HG02798 (cell line): Measurements from ENCODE around the gene CD300A.
A peak's percentile ranks its signal among the peaks of the same experiment; 100 is the strongest.

Experiments
- ATAC-seq: cut with Tn5 transposase; IDR thresholded peaks from one replicate; pipeline ENCODE4 v1.9.1; 2021; ENCODE audit warnings: mild to moderate bottlenecking; ENCODE audit not compliant: unreplicated experiment, poor library complexity

Gene CD300A

DNA sequence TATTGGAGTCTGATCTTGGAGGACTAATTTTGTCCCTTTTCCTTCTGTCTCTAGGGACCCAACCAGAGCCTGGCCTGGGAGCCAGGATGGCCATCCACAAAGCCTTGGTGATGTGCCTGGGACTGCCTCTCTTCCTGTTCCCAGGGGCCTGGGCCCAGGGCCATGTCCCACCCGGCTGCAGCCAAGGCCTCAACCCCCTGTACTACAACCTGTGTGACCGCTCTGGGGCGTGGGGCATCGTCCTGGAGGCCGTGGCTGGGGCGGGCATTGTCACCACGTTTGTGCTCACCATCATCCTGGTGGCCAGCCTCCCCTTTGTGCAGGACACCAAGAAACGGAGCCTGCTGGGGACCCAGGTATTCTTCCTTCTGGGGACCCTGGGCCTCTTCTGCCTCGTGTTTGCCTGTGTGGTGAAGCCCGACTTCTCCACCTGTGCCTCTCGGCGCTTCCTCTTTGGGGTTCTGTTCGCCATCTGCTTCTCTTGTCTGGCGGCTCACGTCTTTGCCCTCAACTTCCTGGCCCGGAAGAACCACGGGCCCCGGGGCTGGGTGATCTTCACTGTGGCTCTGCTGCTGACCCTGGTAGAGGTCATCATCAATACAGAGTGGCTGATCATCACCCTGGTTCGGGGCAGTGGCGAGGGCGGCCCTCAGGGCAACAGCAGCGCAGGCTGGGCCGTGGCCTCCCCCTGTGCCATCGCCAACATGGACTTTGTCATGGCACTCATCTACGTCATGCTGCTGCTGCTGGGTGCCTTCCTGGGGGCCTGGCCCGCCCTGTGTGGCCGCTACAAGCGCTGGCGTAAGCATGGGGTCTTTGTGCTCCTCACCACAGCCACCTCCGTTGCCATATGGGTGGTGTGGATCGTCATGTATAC, 26.5 kb upstream of the CD300A start:
- no peak for ATAC-seq

DNA sequence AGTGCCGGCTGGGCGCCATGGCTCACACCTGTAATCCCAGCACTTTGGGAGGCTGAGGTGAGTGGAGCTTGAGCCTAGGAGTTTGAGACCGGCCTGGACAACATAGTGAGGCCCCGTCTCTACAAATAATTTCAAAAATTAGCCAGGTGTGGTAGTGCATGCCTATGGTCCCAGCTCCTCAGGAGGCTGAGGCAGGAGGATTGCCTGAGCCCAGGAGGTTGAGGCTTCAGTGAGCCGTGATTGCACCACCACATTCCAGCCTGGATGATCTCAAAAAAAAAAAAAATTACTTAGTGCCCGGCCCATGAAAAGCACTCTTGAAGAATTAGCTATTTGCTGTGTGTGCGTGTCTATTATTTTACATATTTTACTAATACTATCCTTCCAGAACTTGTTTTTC, 24.9 kb upstream of the CD300A start:
- no peak for ATAC-seq

DNA sequence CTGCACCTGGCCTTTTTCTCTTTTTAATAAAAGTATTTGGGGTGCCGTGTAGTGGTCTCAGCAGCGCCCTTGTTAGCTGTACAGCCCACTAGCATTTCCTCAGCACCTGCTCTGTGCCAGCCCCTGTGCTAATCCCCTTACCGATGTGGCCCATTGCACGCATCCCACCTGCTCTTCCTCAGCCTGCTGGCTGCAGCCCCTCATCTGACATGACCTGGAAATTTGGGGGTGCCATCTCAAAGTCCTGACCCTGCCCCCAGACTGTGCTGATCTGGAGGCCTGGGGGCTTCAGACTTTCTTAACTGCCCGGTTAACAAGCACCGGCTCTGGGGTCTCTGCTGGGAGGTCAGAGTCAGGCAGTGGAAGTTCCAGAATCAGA, 24.2 kb upstream of the CD300A start:
- ATAC-seq = no peak

GRCh38 chr17:74442670-74443515, 23.5 kb upstream of the CD300A start:
- peak; percentile 61 for ATAC-seq

DNA sequence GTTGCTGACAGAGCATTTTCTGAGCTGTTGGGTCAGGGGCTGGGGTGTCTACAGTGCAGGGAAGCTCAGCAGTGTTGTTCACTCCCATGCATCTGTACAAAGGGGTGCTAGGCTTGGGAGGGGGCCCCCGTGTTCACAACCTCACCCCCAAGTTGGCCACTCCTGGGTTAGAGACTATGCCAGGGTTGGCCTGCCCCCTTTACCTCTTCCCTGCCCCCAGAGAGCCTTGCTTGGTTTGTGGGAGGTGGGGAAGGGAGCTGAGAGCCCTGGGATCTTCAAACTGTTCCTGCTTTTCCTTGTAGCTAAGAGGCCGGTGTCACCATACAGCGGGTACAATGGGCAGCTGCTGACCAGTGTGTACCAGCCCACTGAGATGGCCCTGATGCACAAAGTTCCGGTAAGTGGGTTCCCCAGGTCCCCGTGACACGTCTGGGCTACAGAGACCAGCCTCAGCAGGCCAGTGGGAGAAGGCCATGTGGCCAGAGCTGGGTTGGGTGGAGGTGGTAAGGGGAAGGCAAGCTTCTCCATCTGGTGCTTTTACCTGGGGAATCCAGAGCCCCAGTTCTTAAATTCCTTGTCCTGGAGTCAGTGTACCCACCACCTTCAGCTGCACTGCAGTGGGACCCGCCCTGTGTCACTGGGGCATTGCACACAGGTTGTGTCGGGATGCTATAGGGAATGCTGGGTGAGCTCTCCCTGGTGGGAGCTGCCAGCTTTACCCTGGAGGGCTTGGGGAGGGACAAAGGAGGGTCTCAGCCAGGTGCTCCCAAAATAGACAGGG, 22.7 kb upstream of the CD300A start:
- no peak for ATAC-seq

DNA sequence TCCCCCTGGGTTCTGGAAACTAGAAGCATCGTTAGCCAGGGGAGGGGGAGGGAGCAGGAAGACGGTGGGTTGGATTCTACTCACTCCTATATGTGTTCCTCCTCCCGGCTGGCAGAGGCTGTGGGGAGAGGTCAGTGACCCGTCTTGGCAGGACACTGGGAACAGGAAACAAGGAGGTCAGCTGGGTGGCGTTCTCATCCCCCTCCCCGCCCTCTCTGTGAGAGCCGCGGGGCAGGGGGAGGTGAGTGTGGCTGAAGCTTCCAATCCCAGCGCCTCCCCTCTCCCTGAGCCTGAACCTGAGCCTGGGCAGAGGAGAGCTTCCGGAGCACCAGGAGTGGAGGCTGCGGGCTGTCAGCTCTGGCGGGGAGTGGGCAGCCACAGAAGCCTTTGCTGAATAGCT, 22.0 kb upstream of the CD300A start:
- no peak for ATAC-seq

GRCh38 chr17:74445158-74445557, 21.3 kb upstream of the CD300A start:
- no peak for ATAC-seq

DNA sequence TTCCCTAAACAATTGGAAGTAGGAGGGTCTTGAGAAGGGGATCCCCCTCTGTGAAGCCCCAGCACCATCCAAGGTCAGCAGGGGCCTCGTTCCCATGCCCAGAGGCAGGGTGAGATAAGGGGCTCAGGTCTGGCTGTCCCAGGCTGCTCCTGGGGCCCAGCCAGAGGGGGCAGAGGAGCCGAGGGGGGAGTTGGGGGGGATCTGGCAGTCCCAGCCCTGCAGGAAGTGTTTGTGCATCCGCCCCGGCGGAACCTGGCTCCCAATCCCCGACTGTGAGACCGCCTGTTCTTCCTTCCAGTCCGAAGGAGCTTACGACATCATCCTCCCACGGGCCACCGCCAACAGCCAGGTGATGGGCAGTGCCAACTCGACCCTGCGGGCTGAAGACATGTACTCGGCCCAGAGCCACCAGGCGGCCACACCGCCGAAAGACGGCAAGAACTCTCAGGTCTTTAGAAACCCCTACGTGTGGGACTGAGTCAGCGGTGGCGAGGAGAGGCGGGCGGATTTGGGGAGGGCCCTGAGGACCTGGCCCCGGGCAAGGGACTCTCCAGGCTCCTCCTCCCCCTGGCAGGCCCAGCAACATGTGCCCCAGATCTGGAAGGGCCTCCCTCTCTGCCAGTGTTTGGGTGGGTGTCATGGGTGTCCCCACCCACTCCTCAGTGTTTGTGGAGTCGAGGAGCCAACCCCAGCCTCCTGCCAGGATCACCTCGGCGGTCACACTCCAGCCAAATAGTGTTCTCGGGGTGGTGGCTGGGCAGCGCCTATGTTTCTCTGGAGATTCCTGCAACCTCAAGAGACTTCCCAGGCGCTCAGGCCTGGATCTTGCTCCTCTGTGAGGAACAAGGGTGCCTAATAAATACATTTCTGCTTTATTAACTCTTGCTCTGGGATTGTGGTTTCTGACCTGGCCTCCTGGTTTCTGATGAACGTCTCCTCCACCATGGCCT, 19.6 kb upstream of the CD300A start:
- ATAC-seq = no peak

DNA sequence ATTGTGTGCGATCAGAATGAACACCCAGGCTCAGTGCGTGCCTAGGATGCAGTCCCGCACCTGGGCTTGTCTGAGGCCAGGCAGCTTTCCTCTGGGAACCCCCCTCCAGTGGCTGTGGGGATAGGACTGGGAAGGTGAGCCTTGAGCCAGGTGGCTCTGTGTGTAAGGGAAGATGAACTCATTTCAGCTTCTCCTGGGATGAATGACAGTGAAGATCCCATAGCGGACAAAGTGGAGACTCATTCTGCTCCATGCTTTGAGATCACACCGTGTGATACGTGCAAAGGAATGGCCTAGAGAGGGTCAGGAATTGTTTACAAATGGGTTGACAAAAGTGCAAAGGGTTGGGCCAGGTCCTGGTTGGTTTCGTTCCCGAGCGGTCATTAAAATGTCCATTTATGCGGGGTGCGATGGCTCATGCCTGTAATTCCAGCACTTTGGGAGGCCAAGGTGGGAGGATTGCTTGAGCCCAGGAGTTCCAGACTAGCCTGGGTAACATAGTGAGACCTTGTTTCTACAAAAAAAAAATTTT, 18.7 kb upstream of the CD300A start:
- no peak for ATAC-seq

DNA sequence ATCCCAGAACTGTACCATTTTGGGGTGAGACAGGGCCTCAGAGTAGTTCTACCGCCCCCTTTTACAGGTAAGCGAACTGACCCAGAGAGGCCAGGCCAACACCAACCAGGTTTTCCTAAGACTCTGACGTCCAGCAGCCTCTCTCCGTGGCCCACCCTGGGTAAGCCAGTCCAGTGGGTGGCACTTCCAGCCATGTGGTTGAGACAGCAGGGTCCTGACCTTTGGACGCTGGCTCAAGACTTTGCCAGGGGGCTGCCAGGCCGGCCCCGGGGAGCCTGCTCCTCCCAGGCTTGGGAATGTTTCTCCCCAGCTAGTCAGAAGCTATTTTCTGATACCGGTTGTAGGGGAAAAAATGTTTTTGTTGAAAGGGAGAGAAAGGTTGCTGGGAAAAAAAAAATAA, 17.7 kb upstream of the CD300A start:
- no peak for ATAC-seq

- ATAC-seq = no peak
Observed at GRCh38 chr17:74449306-74449705, 17.1 kb upstream of the CD300A start.

- no peak for ATAC-seq
Observed at GRCh38 chr17:74449773-74450172, 16.7 kb upstream of the CD300A start.

DNA sequence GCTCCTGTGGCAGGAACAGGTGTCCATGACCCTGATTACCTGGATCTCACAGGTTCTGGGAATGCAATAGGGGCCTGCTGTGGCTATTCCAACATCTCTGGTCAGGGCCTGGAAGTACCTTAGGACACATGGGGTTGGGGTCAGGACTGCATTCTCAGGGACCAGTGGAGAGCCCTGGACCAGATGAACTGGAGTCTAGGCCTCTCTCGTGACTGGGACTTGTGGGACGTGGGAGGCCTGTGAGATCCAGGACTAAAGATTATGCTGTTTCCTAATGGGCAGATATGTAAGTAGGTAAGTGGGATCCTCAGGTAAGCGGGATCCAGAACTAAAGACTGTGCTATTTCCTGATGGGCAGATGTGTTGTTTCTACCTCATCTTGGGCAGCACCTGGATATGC, 16.2 kb upstream of the CD300A start:
- no peak for ATAC-seq

DNA sequence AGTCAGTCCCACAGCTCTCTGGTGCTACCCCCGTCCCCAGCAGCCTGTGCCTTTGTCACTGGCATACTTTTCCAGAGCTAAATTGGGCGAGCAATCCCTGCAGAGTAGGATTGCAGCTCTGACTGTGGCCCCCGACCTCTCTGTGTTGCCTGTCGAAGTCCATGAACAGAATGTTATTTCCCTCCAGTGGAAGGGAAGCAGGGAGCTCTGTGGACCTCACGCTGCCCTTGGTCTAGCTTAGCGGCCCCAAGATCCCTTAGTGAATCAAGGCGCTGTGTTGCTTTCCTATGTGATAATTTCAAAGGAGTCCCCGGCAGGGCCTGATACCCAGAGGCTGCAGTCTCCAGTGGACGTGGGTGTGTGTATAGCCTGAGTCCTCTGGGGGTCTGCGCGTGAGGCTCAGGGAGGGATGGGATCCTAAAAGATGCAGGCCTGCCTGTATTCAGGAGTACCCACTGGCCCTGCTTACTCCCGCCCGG, 15.5 kb upstream of the CD300A start:
- ATAC-seq = no peak

- no peak for ATAC-seq
Observed at GRCh38 chr17:74451557-74451956, 14.9 kb upstream of the CD300A start.

DNA sequence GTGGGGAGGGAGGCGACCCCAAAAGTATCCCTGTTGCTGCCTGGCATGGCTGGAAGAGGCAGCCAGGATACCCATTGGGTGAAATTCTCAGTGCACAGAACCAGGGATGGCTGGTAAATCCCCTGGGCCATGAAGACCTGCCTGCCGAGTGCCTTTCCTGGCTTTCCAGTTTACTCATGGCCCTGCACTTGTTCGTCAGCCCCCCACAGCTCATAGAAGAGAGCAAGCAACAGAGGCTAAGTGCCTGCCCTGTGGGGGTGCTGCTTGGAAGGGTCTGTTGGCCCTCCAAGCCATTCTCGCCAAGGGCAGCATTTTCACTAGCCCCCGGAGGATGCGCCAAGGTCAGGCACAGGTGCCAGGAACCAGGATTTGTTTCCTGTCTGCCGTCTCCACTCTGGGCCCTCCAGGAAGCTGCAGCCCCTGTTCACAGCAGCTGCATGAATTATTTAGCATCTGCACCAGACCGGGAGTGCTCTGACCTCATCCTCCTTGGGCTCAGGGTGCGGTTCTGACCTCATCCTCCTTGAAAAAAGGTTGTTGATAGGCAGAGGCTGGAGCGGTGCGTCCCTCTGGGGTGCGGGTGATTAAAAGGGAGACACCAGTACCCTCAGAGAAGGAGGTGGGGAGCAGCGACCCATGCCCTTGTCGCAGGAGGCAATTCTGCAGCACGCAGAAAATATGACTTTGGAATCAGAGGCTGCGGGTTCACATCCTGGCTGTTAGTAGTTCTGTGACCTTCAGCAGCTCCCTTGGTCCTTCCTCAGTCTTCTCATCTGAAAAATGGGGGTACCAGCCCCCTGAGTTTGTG, 14.2 kb upstream of the CD300A start:
- ATAC-seq = no peak

DNA sequence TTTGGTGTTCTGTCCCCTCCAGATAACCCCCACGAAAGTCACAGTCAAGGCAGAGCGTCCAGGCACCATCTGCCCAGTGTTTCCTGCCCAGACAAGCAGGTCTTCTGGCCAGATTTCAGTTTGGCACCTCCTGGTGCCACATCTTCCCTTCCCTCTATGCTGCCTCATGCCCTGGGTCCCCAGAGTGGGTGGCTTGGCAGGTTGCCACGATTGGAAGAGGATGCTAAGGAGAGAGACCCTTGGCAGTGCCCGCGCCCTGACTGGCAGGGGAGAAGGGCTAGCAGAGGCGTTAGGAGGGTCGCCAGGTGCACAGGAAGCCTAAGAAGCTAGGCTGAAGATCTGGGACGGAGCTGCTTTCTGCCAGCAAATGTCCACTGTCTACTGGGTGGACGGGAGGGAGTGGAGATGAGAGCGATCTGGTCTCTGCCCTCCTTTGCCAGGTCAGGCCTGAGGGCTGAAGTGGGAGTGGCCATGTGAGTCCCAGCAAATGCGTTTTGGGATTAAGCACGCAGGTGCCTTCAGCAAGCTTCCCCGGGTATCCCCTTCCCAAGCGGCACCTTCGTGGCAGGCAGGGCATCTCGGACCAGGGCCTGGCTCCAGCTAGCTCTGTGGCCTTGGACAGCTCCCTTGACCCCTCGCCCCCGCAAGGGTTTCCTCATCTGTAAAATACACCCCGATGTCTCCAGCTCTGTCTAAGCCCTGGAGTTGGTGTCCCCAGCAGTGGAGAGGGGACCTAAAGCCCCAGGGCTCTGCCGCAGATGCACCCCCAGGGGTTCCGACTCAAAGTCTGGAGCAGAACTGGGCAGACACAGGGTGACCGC, 13.4 kb upstream of the CD300A start:
- ATAC-seq = no peak
